Gastrocnemius medialis (tissue), 4 donors: ENCODE measurements around the gene MYH2. TPM values are rescaled to one million over a fixed set of nuclear protein-coding genes. Genes with fewer than 3 reads are reported as not detected.
"Not testable (repeated sequence)": the region's sequence is repeated elsewhere in the genome, so short reads cannot be mapped to it uniquely, and the experiment has no call there.

Source experiments
- ATAC-seq, 2 donors: fragments of 150-250 bp; one replicate each; pipeline ENCODE4 v1.9.1; 2016
- DNase-seq, 2 donors: peaks; one replicate each; pipeline ENCODE4 v3.0.0-alpha.2; 2019
- H3K27ac ChIP-seq, 4 donors: fragments of 200-600 bp; sonication (generic); 1 replicate in 1 of 4; 2 replicates in 3 of 4; pipeline ENCODE4 v1.5.1; 2016 to 2018; ENCODE audit warnings: mild to moderate bottlenecking in 2 of 4, moderate library complexity in 1 of 4
- H3K27me3 ChIP-seq, 3 donors: fragments of 200-600 bp; sonication (generic) in 2 of 3; 1 replicate in 1 of 3; 2 replicates in 2 of 3; pipeline versions ENCODE4 v1.5.1 to v1.6.0; 2016 to 2019; ENCODE audit warnings: mild to moderate bottlenecking in 1 of 3, moderate library complexity in 1 of 3
- H3K36me3 ChIP-seq, 2 donors: fragments of 200-600 bp; sonication (generic) in 1 of 2; one replicate each; pipeline ENCODE4 v1.5.1; 2017 to 2018
- H3K4me1 ChIP-seq, 2 donors: fragments of 200-600 bp; sonication (generic) in 1 of 2; one replicate each; pipeline ENCODE4 v1.5.1; 2016 to 2017; ENCODE audit warnings: mild to moderate bottlenecking in 2 of 2
- H3K4me3 ChIP-seq, 4 donors: fragments of 200-600 bp; sonication (generic) in 3 of 4; 1 replicate in 1 of 4; 2 replicates in 3 of 4; pipeline ENCODE4 v1.5.1; 2016 to 2019; ENCODE audit warnings: mild to moderate bottlenecking in 2 of 4
- H3K9me3 ChIP-seq, 3 donors: fragments of 200-600 bp; sonication (generic) in 2 of 3; 1 replicate in 1 of 3; 2 replicates in 2 of 3; pipeline ENCODE4 v1.5.1; 2016 to 2019
- POLR2A ChIP-seq, 2 donors: fragments of 450-650 bp; IDR thresholded peaks; one replicate each; pipeline ENCODE4 v1.6.1; 2017; ENCODE audit warnings: antibody characterized with exemption in 2 of 2, mild to moderate bottlenecking in 2 of 2, moderate library complexity in 2 of 2
- in situ Hi-C, 4 donors: fragments of 200-750 bp; cut with MboI; loops; one replicate each; pipeline versions ENCODE4 v1.15.0 to v1.8.0; 2017; ENCODE audit warnings: low sequenced_read_pairs in 4 of 4
- intact Hi-C: fragments of 100-400 bp; cut with DNase I; formaldehyde crosslinking; loops from one replicate; pipeline ENCODE4 v1.15.1; 2023; ENCODE audit warnings: low total_unique reads
- total RNA-seq, 4 donors: library from RNA; depleted of rRNA; stranded (reverse); fragments of >200 nt; gene quantifications; one replicate each; pipeline versions ENCODE4 v1.1.0 to v1.2.3, GENCODE V29; 2016
- TF ChIP-seq, protein P1 (sequence below), 5 experiments: fragments of 450-650 bp in 3 of 5; fragments of 200-600 bp in 2 of 5; sonication (generic) in 2 of 5; IDR thresholded peaks in 4 of 5; conservative IDR thresholded peaks in 1 of 5; 1 replicate in 4 of 5; 2 replicates in 1 of 5; pipeline ENCODE4 v1.5.1; 2016 to 2019; ENCODE audit warnings: antibody characterized with exemption in 5 of 5, mild to moderate bottlenecking in 3 of 5, moderate library complexity in 3 of 5

The MYH2 gene
- total RNA-seq, 4 donors from 2014 or later = 77.8 to 4,245 (median 724) TPM

DNA sequence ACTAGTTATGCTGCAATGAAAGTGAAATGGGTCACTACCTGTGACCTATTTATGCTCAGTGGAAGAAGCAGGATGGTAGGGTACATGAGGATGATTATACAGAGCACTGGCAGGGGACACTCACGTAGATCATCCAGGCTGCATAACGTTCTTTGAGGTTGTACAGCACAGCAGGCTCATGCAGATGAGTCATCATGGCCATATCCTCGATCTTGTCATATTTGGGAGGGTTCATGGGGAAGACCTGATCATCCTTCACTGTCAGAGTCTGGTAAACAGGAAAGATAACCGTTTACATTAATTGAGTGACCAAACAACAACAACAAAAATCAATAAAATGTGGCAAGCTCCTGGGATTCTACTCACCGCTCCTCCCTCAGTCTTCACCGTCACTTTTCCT lies 2.1 kb downstream of the MYH2 start:
- Histone ChIP-seq H3K27ac (peak overlapping the region; percentile 66 to 82 (median 80)), H3K4me3 (no peak overlapping the region), H3K27me3 (no peaks in the 10 kb centered on the region), H3K9me3 (no peaks in the 10 kb centered on the region), H3K36me3 (no peaks in the 10 kb centered on the region), H3K4me1 (peaks cover 0 to 2% of the 10 kb centered on the region in 2 donors)
- in situ Hi-C loops (no loop called here), intact Hi-C loops (no loop called here)
- DNase-seq (no peak), ATAC-seq (peak; percentile 64 to 87)
- TF ChIP-seq, protein P1, sequence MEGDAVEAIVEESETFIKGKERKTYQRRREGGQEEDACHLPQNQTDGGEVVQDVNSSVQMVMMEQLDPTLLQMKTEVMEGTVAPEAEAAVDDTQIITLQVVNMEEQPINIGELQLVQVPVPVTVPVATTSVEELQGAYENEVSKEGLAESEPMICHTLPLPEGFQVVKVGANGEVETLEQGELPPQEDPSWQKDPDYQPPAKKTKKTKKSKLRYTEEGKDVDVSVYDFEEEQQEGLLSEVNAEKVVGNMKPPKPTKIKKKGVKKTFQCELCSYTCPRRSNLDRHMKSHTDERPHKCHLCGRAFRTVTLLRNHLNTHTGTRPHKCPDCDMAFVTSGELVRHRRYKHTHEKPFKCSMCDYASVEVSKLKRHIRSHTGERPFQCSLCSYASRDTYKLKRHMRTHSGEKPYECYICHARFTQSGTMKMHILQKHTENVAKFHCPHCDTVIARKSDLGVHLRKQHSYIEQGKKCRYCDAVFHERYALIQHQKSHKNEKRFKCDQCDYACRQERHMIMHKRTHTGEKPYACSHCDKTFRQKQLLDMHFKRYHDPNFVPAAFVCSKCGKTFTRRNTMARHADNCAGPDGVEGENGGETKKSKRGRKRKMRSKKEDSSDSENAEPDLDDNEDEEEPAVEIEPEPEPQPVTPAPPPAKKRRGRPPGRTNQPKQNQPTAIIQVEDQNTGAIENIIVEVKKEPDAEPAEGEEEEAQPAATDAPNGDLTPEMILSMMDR (IDR thresholded peaks at IDR 0.05 in 4 of 5, conservative IDR thresholded peaks at IDR 0.05 in 1 of 5) = no peak
- TF ChIP-seq POLR2A (IDR thresholded peaks at IDR 0.05) = no peak

DNA sequence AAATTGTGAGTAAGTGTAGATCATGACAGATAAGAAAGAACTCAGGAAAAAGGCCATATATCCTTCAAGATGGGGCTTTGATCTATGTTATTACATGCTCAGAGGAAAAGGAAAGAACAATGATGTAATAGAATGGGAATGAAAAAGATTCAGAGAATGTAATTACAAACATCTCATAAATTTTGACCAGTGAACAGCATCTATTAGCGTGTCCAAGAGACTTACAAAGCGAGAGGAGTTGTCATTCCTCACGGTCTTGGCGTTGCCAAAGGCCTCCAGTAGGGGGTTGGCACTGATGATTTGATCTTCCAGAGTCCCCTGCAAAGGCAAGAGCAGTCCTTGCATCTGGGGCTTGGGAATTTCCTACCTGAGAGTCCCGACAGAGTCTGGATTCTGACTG lies 6.0 kb downstream of the MYH2 start:
- in situ Hi-C loops = not testable (repeated sequence)

DNA sequence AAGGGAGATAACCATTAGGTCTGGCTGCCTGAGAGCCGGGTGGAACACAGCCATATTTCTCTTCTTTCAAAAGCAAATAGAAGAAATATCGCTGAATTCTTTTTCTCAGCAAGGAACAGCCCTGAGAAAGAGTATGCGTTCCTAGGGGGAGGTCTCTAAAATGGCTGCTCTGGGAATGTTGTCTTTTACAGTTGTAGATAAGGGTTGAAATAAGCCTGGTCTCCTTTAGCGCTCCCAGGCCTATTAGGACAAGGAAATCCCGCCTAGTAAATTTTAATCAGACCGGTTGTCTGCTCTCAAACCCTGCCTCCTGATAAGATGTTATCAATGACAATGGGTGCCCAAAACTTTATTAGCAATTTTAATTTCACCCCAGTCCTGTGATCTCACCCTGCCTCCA lies 8.3 kb downstream of the MYH2 start:
- H3K4me3 ChIP-seq, ATAC-seq, H3K36me3 ChIP-seq, DNase-seq, H3K27me3 ChIP-seq, intact Hi-C loops, H3K4me1 ChIP-seq, in situ Hi-C loops, H3K9me3 ChIP-seq: not testable (repeated sequence)
- peak overlapping the region in 3 of 4 donors; percentile 63 to 80 (median 64) for H3K27ac ChIP-seq

More for the DNA sequence above, 6.0 kb downstream of the MYH2 start:
- TF ChIP-seq, protein P1 (IDR thresholded peaks at IDR 0.05 in 4 of 5, conservative IDR thresholded peaks at IDR 0.05 in 1 of 5) = peak in 2 of 5 experiments; percentile 8 to 29
- H3K27me3 ChIP-seq, H3K9me3 ChIP-seq, intact Hi-C loops, H3K4me3 ChIP-seq, H3K36me3 ChIP-seq, DNase-seq, H3K4me1 ChIP-seq: not testable (repeated sequence)
- peak in 1 of 2 donors; percentile 40 for ATAC-seq
- H3K27ac ChIP-seq = peak overlapping the region in 2 of 4 donors; percentile 38 to 80

DNA sequence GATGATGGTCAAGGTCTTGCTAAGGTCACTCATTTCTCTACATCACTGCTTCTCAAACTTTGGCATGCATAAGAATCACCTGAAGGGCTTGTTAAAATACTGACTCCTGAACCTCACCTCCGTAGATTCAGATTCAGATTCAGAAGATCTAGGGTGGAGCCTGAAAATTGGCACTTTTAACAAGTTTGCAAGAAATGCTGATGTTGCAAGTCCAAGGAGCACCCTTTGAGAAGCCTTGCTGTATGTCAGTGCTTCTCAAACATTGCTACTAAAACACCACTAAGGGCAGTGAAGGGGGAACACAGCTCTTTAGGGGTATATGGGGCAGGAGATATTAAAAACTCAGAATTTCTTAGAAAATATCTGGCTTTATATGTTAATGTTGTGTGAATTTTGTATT lies 17.4 kb downstream of the MYH2 start:
- H3K27me3 ChIP-seq = no peaks in the 10 kb centered on the region
- intact Hi-C loops = no loop called here
- H3K4me1 ChIP-seq = no peaks in the 10 kb centered on the region
- no peak overlapping the region for H3K4me3 ChIP-seq
- no peak for TF ChIP-seq POLR2A (IDR thresholded peaks at IDR 0.05)
- TF ChIP-seq, protein P1 (IDR thresholded peaks at IDR 0.05 in 4 of 5, conservative IDR thresholded peaks at IDR 0.05 in 1 of 5) = no peak
- H3K27ac ChIP-seq = peak overlapping the region in 1 of 4 donors; percentile 48
- no peaks in the 10 kb centered on the region for H3K9me3 ChIP-seq
- no peaks in the 10 kb centered on the region for H3K36me3 ChIP-seq
- in situ Hi-C loops = no loop called here
- DNase-seq = no peak
- ATAC-seq = no peak

DNA sequence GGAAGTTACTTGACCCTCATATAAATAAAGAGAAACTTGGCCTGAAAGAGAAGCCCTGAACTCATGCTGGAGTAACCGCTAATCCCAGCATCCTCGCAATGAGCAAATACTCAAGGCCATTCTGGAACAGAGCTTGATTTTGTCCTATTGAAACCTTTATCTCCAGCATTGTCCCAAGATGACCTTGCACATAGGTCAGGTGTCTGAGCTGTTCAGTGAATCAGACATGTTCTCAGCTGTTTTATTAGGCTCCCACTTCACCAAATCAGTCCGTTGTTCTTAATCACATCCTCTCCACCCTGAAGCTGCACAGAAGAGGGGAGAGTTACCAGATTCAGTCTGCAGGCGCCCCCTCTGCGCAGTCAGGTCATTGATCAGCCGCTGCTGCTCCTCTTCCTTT lies 22.0 kb downstream of the MYH2 start:
- TF ChIP-seq, protein P1 (IDR thresholded peaks at IDR 0.05 in 4 of 5, conservative IDR thresholded peaks at IDR 0.05 in 1 of 5) = no peak
- TF ChIP-seq POLR2A (IDR thresholded peaks at IDR 0.05) = no peak
- in situ Hi-C loops = no loop called here
- H3K9me3 ChIP-seq = no peaks in the 10 kb centered on the region
- ATAC-seq = peak in 1 of 2 donors; percentile 8
- no peaks in the 10 kb centered on the region for H3K27me3 ChIP-seq
- no peaks in the 10 kb centered on the region for H3K36me3 ChIP-seq
- peak overlapping the region in 2 of 4 donors; percentile 11 to 68 for H3K27ac ChIP-seq
- DNase-seq = no peak
- intact Hi-C loops = no loop called here
- H3K4me3 ChIP-seq = no peak overlapping the region
- H3K4me1 ChIP-seq = no peaks in the 10 kb centered on the region
